Activated CD4-positive, alpha-beta T cell treated with anti-CD3 and anti-CD28 coated beads, Interleukin-2, amount 10 ng/mL, durations not matched to agents 7 days and 5 days (primary cell): ENCODE data around the gene TMEM171. TPM values are rescaled to one million over a fixed set of nuclear protein-coding genes. Genes with fewer than 3 reads are reported as not detected.

Source experiments
- CTCF ChIA-PET: fragments of 350-600 bp; sonication (Branson Sonifier 250); formaldehyde crosslinking; loops from one replicate; lab custom pipeline; 2021; ENCODE audit warnings: antibody characterized with exemption; lab: Charles Lee
- POLR2A ChIA-PET: fragments of 350-600 bp; sonication (Branson Sonifier 250); formaldehyde crosslinking; loops from one replicate; lab custom pipeline; 2021; ENCODE audit warnings: antibody characterized with exemption; lab: Charles Lee
- DNase-seq: peaks from one replicate; pipeline ENCODE4 v3.0.0-alpha.2; 2020
- H3K27ac Mint-ChIP-seq: one replicate; pipeline ENCODE4 v1.8.0; 2021; ENCODE audit warnings: mild to moderate bottlenecking, moderate library complexity, mixed read lengths
- H3K27me3 Mint-ChIP-seq: one replicate; pipeline ENCODE4 v1.8.0; 2021; ENCODE audit warnings: mixed read lengths
- H3K36me3 Mint-ChIP-seq: one replicate; pipeline ENCODE4 v1.8.0; 2021; ENCODE audit warnings: low read depth, mixed read lengths
- H3K4me1 Mint-ChIP-seq: one replicate; pipeline ENCODE4 v1.8.0; 2021; ENCODE audit warnings: mixed read lengths
- H3K4me3 Mint-ChIP-seq: one replicate; pipeline ENCODE4 v1.8.0; 2021; ENCODE audit warnings: mild to moderate bottlenecking, moderate library complexity, mixed read lengths
- H3K9me3 Mint-ChIP-seq: one replicate; pipeline ENCODE4 v1.8.0; 2021; ENCODE audit warnings: mixed read lengths
- total RNA-seq, 2 experiments: library from RNA; stranded (reverse); gene quantifications; one replicate each; pipeline ENCODE4 v1.2.3, GENCODE V29; 2021

Gene TMEM171
- total RNA-seq, 2 experiments from 2014 or later, result not detected

GRCh38 chr5:73149540-73149939, 29.2 kb downstream of the TMEM171 start:
- Mint-ChIP-seq H3K27ac (no peak overlapping the region), H3K27me3 (peaks cover 81% of the 10 kb centered on the region), H3K9me3 (no peaks in the 10 kb centered on the region), H3K36me3 (no peaks in the 10 kb centered on the region), H3K4me1 (no peaks in the 10 kb centered on the region), H3K4me3 (no peak overlapping the region)
- CTCF ChIA-PET, result no interaction called here
- POLR2A ChIA-PET, result no interaction called here
- no peak for DNase-seq

GRCh38 chr5:73150876-73151275, 30.5 kb downstream of the TMEM171 start:
- H3K4me1 Mint-ChIP-seq, result no peaks in the 10 kb centered on the region
- no peak overlapping the region for H3K27ac Mint-ChIP-seq

DNA sequence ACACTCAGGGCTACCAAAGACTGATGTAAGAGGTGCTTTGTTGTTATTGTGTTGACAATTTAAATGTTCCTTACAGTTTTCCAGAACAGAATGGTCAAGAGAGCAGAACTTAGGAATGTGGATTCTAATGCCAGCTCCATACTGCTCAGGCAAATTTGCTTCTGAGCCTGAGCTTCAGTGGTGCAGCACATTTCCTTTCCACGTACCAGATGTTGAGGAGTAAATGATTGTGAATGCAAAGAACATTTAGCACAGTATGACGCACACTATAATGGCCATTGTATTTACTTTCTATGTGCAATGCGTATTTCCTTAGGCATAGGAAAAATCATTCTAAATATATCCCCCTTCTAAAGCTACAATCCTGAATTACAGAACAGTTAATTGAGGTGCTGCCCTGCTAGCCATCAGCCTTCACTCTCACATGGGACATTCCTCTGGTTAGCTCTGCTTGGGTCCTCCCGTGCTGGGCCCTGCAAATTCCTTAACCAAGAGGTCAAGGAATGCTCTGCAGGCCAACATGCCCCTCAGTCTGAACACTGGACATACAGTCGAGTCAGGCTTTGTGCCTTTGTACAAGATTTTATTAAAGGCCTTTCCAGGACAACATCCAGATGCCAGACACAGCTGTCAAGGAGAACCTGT, 31.5 kb downstream of the TMEM171 start:
- DNase-seq, result no peak
- POLR2A ChIA-PET, result interaction anchor here (0.5 kb wide), 1 partner anchor 13 kb away, joined by 4 read pairs; no protein-coding TSS in a partner anchor
- H3K9me3 Mint-ChIP-seq, result no peaks in the 10 kb centered on the region
- peaks cover 84% of the 10 kb centered on the region for H3K27me3 Mint-ChIP-seq
- no peaks in the 10 kb centered on the region for H3K4me1 Mint-ChIP-seq
- no peak overlapping the region for H3K27ac Mint-ChIP-seq
- H3K4me3 Mint-ChIP-seq, result no peak overlapping the region
- H3K36me3 Mint-ChIP-seq, result no peaks in the 10 kb centered on the region
- CTCF ChIA-PET, result no interaction called here

More at GRCh38 chr5:73150876-73151275, 30.5 kb downstream of the TMEM171 start:
- CTCF ChIA-PET, result no interaction called here
- no peaks in the 10 kb centered on the region for H3K9me3 Mint-ChIP-seq
- POLR2A ChIA-PET, result no interaction called here
- DNase-seq, result no peak
- peaks cover 83% of the 10 kb centered on the region for H3K27me3 Mint-ChIP-seq
- no peaks in the 10 kb centered on the region for H3K36me3 Mint-ChIP-seq
- no peak overlapping the region for H3K4me3 Mint-ChIP-seq

DNA sequence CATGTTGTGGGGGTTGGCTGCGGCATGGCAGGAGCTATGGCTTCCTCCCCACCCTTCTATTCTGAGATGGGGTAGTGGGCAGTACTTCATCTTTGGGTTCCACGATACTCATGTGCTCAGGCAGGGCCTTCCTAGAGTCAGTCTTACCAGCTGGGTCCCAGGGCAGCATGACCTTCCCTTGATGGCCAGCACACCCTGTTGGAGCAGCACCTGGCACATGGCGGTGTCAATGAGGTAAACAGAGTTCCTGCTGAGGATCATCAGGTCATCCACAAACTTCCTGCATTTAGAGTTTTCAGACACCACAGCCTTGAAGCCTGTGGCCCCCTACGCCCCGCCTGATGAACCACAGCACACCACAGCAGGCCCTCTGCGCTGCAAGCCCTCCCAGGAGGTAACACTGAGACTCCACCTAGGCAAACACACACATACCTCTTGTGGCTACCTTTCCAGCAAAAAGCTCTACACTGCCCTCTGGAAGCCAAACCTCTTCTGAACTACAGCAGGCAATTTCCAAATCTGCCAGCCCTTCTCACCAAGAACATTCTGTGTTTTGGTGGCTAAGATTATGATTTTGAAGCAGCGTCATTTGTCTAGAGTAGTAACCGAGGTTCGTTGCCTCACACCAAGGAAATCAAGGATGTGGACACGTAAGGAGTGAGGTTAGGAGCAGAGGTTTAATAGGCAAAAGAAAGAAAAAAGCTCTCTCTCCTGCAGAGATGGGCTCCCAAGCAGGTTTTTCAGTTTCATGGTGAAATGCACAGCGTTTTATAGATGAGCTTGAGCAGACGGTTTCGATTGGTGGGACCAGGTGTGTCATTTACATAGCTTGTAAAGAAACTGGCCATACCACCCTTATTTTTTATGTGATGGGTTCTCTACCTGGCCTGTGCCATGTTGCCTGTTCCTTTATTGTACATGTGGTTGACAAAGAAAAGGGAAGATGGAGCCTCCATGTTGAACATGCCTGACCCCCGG, 32.3 kb downstream of the TMEM171 start:
- no peaks in the 10 kb centered on the region for H3K36me3 Mint-ChIP-seq
- ChIA-PET CTCF (interaction anchor here (1.1 kb wide), 1 partner anchor 15 kb away, joined by 3 read pairs; no protein-coding TSS in a partner anchor), POLR2A (no interaction called here)
- no peaks in the 10 kb centered on the region for H3K9me3 Mint-ChIP-seq
- no peak overlapping the region for H3K4me3 Mint-ChIP-seq
- H3K27ac Mint-ChIP-seq, result no peak overlapping the region
- no peaks in the 10 kb centered on the region for H3K4me1 Mint-ChIP-seq
- H3K27me3 Mint-ChIP-seq, result peaks cover 86% of the 10 kb centered on the region
- no peak for DNase-seq

DNA sequence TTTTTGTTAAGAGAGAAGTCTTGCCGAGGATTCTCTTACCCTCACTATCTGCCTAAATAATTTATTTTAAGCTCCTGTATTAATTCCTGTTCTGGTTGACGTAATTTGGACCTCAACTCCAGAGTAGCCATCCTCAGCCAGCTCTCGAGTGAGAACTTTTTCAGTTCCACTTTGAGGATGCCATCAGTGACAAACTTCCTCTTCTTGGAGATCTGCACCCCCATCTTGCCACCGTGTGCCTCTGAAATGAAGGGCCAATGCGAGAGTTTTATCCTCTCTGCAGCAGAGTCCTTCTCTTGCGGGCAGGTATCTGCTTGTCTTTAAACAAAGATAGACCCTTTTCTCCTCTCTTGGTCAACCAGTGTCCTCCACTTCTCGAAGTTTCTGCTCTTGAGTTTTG, 33.1 kb downstream of the TMEM171 start:
- POLR2A ChIA-PET, result no interaction called here
- Mint-ChIP-seq H3K4me1 (peaks cover 4% of the 10 kb centered on the region), H3K36me3 (no peaks in the 10 kb centered on the region), H3K4me3 (no peak overlapping the region), H3K27me3 (peaks cover 92% of the 10 kb centered on the region), H3K27ac (no peak overlapping the region), H3K9me3 (no peaks in the 10 kb centered on the region)
- CTCF ChIA-PET, result interaction anchor here (1.1 kb wide), 1 partner anchor 15 kb away, joined by 3 read pairs; no protein-coding TSS in a partner anchor
- DNase-seq, result no peak

DNA sequence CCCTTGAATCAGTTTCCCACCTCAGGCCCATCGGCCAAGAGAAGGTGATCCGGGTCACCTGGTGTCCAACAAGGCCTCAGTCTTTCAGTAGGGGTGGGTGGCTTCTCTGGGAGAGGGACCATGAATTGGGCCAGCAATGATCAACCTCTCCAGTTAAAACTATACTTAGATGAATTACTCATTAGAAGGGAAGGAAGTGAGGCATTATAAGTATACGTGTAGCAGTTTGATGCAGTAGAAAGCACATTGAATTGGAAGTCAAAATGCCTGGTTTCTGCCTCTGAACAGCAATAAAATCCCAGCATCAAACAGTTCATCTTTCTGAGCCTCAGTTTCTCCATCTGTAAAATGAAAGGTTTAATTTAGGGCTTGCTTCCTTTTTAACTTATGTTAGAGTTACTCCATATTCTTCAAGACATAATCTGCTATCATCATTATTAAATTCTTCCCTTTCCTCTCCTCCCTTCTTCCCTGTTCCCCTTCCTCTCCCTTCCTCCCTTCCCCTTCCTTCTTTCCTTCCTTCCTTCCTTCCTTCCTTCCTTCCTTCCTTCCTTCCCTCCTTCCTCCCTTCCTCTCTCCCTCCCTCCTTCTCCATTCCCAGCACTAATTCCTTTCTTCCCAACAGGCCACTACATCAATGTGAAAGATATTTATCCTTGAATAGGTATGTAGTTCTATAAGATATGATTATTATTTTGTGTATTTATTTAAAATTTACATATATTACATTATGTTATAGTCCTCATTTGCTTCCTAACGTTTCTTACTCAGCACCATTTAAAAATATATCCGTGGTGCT, 34.0 kb downstream of the TMEM171 start:
- Mint-ChIP-seq H3K4me3 (no peak overlapping the region), H3K36me3 (no peaks in the 10 kb centered on the region), H3K27ac (no peak overlapping the region), H3K27me3 (peaks cover 93% of the 10 kb centered on the region), H3K9me3 (no peaks in the 10 kb centered on the region), H3K4me1 (peaks cover 8% of the 10 kb centered on the region)
- no peak for DNase-seq
- CTCF ChIA-PET, result no interaction called here
- POLR2A ChIA-PET, result no interaction called here

GRCh38 chr5:73155271-73156222, 35.2 kb downstream of the TMEM171 start:
- Mint-ChIP-seq H3K27ac (no peak overlapping the region), H3K36me3 (no peaks in the 10 kb centered on the region), H3K4me3 (no peak overlapping the region), H3K27me3 (peaks cover 91% of the 10 kb centered on the region), H3K4me1 (peaks cover 20% of the 10 kb centered on the region), H3K9me3 (no peaks in the 10 kb centered on the region)
- no peak for DNase-seq
- CTCF ChIA-PET, result no interaction called here
- POLR2A ChIA-PET, result no interaction called here

- Mint-ChIP-seq H3K27ac (no peak overlapping the region), H3K36me3 (no peaks in the 10 kb centered on the region), H3K27me3 (peaks cover 86% of the 10 kb centered on the region), H3K9me3 (no peaks in the 10 kb centered on the region), H3K4me1 (peaks cover 30% of the 10 kb centered on the region), H3K4me3 (no peak overlapping the region)
- POLR2A ChIA-PET, result interaction anchor here (0.6 kb wide), 1 partner anchor 547 kb away, joined by 3 read pairs; no protein-coding TSS in a partner anchor
- CTCF ChIA-PET, result interaction anchor here (0.6 kb wide), 1 partner anchor 1453 kb away, joined by 4 read pairs; no protein-coding TSS in a partner anchor
- DNase-seq, result no peak
Measured at GRCh38 chr5:73157414-73158303, 37.3 kb downstream of the TMEM171 start.

DNA sequence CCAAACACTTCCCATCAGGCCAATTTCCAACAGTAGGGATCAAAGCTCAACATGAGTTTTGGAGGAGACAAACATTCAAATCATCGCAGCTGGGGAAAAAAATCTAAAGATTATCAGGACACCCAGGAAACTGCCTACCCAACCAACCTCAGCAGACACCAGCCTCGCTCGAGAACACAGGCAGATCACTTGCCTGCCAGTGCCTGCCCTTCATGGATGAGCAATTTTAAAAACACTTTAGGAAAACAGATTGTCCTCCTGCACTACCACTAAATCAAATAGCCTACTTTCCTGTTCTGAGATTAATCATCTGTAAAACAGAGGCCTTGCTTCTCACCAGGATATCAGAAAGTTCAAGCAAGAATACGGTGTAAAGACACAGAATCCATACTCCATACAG, 37.9 kb downstream of the TMEM171 start:
- Mint-ChIP-seq H3K27ac (peak overlapping the region; percentile 25), H3K4me1 (peaks cover 30% of the 10 kb centered on the region), H3K9me3 (no peaks in the 10 kb centered on the region), H3K4me3 (no peak overlapping the region), H3K27me3 (peaks cover 86% of the 10 kb centered on the region), H3K36me3 (no peaks in the 10 kb centered on the region)
- CTCF ChIA-PET, result no interaction called here
- no peak for DNase-seq
- POLR2A ChIA-PET, result interaction anchor here (0.6 kb wide), 1 partner anchor 547 kb away, joined by 3 read pairs; no protein-coding TSS in a partner anchor

GRCh38 chr5:73160239-73160671, 39.9 kb downstream of the TMEM171 start:
- no peak overlapping the region for H3K4me3 Mint-ChIP-seq
- H3K27ac Mint-ChIP-seq, result peak overlapping the region; percentile 57
- peaks cover 83% of the 10 kb centered on the region for H3K27me3 Mint-ChIP-seq
- H3K9me3 Mint-ChIP-seq, result no peaks in the 10 kb centered on the region
- H3K4me1 Mint-ChIP-seq, result peaks cover 30% of the 10 kb centered on the region
- H3K36me3 Mint-ChIP-seq, result no peaks in the 10 kb centered on the region
- POLR2A ChIA-PET, result no interaction called here
- CTCF ChIA-PET, result no interaction called here
- DNase-seq, result peak; percentile 82

DNA sequence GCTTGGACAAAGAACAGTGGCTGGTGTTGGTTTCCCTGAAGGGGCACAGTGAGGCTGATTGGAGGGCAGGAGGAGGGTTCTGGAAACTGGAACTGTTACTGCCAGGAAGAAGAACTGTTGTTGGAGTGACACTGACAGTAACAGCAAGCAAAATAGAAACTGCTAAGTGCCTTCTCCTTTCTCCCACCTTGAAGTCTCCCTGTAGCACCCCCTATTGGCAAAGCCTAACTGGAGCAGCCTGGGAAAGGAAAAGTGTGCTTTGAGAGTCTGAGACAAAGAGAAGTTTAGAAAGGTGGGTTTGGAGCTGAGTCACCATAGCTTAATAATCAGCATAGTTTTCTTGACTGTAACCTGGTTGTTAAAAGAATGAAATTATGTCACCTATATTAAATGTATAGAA, 50.1 kb downstream of the TMEM171 start:
- ChIA-PET CTCF (no interaction called here), POLR2A (no interaction called here)
- Mint-ChIP-seq H3K4me1 (no peaks in the 10 kb centered on the region), H3K9me3 (no peaks in the 10 kb centered on the region), H3K4me3 (no peak overlapping the region), H3K36me3 (no peaks in the 10 kb centered on the region), H3K27ac (no peak overlapping the region), H3K27me3 (peaks cover 86% of the 10 kb centered on the region)
- DNase-seq, result peak; percentile 34
